Mammary epithelial cell (primary cell): ENCODE measurements around the gene IKZF4.

Source experiments
- CTCF ChIP-seq, 2 donors: IDR thresholded peaks in 1 of 2; conservative IDR thresholded peaks in 1 of 2; 2 replicates each; pipeline ENCODE4 v1.5.1; 2011 to 2012; ENCODE audit warnings: inconsistent platforms in 2 of 2, low read length in 2 of 2, mild to moderate bottlenecking in 2 of 2, control low read depth in 1 of 2, low read depth in 1 of 2; ENCODE audit not compliant: insufficient read depth in 1 of 2; ENCODE audit errors: extremely low read depth in 1 of 2
- EZH2 ChIP-seq: IDR thresholded peaks from 2 replicates; pipeline ENCODE4 v1.6.1; 2012; ENCODE audit warnings: low read length, inconsistent platforms, borderline replicate concordance

GRCh38 chr12:56010111-56010570 lies 10.7 kb upstream of the IKZF4 start:
- TF ChIP-seq CTCF (conservative IDR thresholded peaks at IDR 0.05 in 1 of 2, IDR thresholded peaks at IDR 0.05 in 1 of 2; ENCODE audit: extremely low read depth in 1 of 2, insufficient read depth in 1 of 2, low read depth in 1 of 2, low read length in 2 of 2) (no peak), EZH2 (no peak)
